HG02852 (cell line): ENCODE data around the gene GFAP.
A peak's percentile ranks its signal among the peaks of the same experiment; 100 is the strongest.

Experiments
- ATAC-seq: cut with Tn5 transposase; IDR thresholded peaks from one replicate; pipeline ENCODE4 v1.9.1; 2021; ENCODE audit warnings: mild to moderate bottlenecking, moderate library complexity; ENCODE audit not compliant: unreplicated experiment

GFAP gene

GRCh38 chr17:44932096-44932786 lies 16.9 kb upstream of the GFAP start:
- ATAC-seq = no peak

GRCh38 chr17:44931376-44931775 lies 16.1 kb upstream of the GFAP start:
- no peak for ATAC-seq

- no peak for ATAC-seq
Observed at GRCh38 chr17:44930667-44931066, 15.4 kb upstream of the GFAP start.

GRCh38 chr17:44928950-44929720 lies 13.8 kb upstream of the GFAP start:
- ATAC-seq = no peak

- no peak for ATAC-seq
Observed at GRCh38 chr17:44928136-44928535, 12.8 kb upstream of the GFAP start.

- ATAC-seq = no peak
Observed at GRCh38 chr17:44927696-44928095, 12.4 kb upstream of the GFAP start.

GRCh38 chr17:44926821-44927525 lies 11.7 kb upstream of the GFAP start:
- ATAC-seq = no peak

- no peak for ATAC-seq
Observed at GRCh38 chr17:44925731-44926697, 10.7 kb upstream of the GFAP start.

GRCh38 chr17:44924107-44924544 lies 8.8 kb upstream of the GFAP start:
- no peak for ATAC-seq

GRCh38 chr17:44922746-44923470 lies 7.6 kb upstream of the GFAP start:
- no peak for ATAC-seq

- no peak for ATAC-seq
Observed at GRCh38 chr17:44922136-44922535, 6.8 kb upstream of the GFAP start.

- no peak for ATAC-seq
Observed at GRCh38 chr17:44921122-44921882, 6.0 kb upstream of the GFAP start.

GRCh38 chr17:44920565-44920940 lies 5.3 kb upstream of the GFAP start:
- no peak for ATAC-seq

GRCh38 chr17:44919885-44920564 lies 4.7 kb upstream of the GFAP start:
- peak; percentile 61 for ATAC-seq

- ATAC-seq = no peak
Observed at GRCh38 chr17:44919411-44919810, 4.1 kb upstream of the GFAP start.

GRCh38 chr17:44918006-44918405 lies 2.7 kb upstream of the GFAP start:
- ATAC-seq = no peak

- no peak for ATAC-seq
Observed at GRCh38 chr17:44917456-44917855, 2.2 kb upstream of the GFAP start.

GRCh38 chr17:44916781-44917241 lies 1.5 kb upstream of the GFAP start:
- no peak for ATAC-seq
